ENCODE data around the gene MS4A7. TPM values are rescaled to one million over a fixed set of nuclear protein-coding genes. Genes with fewer than 3 reads are reported as not detected.

Gene MS4A7
- total RNA-seq, 2 donors from 2014 or later = 52.5 to 82.7 TPM

DNA sequence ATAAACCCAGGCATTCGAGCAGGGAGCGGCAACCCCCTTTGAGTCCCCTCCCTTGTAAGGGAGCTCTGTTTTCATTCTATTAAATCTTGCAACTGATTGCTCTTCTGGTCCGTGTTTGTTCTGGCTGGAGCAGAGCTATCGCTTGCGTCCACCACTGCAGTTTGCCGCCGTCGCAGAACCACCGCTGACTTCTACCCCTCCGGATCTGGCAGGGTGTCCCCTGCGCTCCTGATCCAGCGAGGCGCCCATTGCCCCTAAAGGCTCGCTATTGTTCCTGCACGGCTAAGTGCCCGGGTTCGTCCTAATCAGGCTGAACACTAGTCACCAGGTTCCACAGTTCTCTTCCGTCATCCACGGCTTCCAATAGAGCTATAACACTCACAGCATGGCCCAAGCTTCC lies 10.4 kb upstream of the MS4A7 start:
- no peak for DNase-seq (ENCODE audit: low spot score)
- intact Hi-C loops (cut with DNase I) = no loop called here

DNA sequence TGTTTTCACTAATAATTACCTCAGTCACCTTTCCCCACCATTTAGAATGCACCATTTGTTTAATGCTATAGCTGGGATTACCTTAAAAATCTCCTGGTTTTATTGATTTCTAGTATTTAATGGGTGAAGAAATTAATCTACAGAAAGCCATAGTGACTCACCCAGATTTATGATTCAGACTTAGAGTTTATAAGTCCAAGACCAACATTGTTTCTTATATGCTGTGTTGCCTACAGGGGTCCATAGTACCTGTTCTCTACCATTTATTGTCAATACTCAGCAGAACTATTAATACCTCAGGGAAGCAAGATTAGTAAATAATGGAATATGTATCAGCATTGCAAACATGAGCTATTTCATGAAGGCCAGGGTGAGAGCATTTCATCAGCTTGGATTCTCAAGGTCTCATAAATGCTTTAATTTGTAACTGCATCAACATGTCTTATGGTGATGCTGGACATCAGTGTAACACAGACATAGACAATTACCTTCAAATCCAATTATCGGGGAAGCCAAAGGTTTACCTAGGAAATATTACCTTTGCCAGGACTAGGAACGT lies 8.0 kb upstream of the MS4A7 start:
- no peak for DNase-seq (ENCODE audit: low spot score)
- intact Hi-C loops (cut with DNase I) = no loop called here

DNA sequence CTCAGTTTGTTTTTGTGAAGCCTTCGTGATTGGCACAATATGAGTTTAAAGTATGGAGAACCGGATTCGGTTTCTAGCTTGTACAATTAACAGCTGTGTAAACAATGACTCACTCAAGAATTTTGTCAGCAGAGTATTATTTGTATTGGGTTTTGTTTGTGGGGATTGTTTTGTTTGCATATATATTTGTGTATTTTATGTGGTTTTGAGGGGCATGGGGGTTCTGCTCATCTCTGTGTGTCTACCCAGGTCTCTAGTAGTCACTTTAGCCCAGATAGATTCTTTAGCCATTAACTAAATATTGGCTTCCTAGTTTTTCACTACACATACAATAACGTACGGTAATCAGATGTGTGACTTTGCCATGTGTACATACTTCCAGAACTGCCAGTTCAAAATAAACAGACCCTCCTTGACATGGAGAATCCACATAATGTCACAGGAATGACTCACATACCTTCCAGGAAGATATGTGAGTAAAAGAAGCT lies 7.5 kb upstream of the MS4A7 start:
- no peak for DNase-seq (ENCODE audit: low spot score)
- intact Hi-C loops (cut with DNase I) = no loop called here

DNA sequence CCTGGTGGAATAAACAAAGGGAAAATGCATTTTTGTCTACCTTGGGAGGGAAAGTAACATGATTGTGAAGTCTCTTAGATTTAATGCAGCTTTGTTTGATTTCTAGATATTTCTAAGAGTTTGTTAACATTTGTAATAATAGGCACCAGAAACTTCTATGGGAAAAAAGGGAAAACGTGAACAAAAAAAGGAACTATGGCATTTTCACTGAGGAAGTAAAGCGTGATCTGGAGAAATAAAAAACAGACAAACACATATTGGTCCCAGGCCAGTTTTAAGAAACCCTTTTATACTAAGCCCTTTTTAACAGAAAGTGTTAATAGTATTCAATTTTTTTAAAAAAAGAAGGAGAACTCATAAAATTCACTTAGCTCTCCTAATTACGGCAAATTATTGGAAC lies 6.9 kb upstream of the MS4A7 start:
- no peak for DNase-seq (ENCODE audit: low spot score)
- intact Hi-C loops (cut with DNase I) = no loop called here

DNA sequence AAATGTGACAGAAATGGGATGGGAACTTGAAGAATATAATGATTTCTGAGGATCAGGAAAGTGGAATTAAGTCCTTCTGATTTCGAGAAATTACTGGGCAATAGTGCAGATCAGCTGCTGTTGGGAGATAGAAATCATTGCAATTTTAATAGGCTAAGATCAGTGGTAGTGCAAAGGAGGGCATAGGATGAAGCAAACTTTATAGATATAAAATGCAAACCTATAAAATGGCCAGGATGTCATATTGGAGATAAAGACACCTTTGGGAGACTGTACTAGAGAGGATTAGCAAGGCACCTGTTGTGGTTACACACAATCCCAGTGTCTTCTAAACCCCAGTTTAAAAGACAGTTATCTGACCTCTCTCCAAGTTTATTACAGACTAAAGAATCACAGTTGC lies 6.5 kb upstream of the MS4A7 start:
- no peak for DNase-seq (ENCODE audit: low spot score)
- intact Hi-C loops (cut with DNase I) = no loop called here

DNA sequence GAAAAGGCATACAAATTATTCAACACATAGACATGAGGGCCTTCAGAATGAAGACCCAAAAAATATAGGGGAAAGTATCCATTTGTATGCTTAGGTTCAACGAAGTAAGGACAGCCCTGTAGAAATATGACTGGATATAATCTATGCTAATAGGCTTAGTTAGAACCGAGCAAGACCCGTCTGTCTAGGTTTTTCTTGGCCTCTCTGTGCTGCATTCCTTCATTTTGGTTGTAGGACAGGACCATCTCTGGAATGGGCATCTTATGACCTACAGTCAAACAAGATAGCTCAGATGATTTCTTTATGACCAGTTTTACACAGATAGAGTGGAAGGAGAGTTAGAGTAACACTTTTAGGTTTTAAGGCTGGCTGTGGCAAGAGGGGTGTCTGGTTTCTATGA lies 5.6 kb upstream of the MS4A7 start:
- no peak for DNase-seq (ENCODE audit: low spot score)
- intact Hi-C loops (cut with DNase I) = no loop called here

DNA sequence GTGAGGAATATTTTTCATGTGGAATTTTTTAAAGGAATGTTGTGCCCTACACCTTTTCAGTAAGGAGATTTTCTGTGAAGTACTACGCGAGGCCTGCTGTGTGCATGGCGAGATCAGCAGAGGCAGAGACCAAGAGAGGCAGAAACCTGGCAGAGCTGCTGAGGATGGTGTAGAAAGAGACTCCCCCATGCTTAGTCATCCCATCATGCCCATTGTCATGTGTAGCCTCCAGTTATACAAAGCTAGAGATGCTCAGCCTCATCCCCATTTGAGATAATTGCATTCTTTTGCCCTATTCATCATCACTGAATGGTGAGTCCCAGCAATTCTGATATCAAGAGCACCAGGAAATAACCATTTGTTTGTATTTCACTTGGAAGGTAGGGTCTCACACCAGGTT lies 3.0 kb upstream of the MS4A7 start:
- intact Hi-C loops (cut with DNase I) = no loop called here
- no peak for DNase-seq (ENCODE audit: low spot score)

DNA sequence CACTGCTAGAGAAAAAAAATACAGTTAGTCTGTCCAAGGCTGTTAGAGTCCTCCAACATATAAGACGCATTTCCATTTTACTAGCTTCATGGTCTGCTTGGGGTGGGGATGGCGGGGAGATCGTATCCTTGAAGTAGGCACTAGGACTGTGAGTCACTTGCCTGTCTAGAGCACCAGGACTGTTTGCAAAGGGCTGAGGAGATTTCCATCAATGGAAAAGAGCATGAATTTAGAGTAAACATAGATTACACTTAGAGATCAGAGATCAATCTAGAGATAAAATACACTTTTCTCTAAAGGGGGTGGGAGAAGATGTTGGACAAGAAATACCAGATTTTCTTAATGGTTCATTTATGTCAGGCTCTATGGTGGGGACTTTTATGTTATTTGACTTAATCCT lies 1.7 kb upstream of the MS4A7 start:
- intact Hi-C loops (cut with DNase I) = no loop called here
- no peak for DNase-seq (ENCODE audit: low spot score)

DNA sequence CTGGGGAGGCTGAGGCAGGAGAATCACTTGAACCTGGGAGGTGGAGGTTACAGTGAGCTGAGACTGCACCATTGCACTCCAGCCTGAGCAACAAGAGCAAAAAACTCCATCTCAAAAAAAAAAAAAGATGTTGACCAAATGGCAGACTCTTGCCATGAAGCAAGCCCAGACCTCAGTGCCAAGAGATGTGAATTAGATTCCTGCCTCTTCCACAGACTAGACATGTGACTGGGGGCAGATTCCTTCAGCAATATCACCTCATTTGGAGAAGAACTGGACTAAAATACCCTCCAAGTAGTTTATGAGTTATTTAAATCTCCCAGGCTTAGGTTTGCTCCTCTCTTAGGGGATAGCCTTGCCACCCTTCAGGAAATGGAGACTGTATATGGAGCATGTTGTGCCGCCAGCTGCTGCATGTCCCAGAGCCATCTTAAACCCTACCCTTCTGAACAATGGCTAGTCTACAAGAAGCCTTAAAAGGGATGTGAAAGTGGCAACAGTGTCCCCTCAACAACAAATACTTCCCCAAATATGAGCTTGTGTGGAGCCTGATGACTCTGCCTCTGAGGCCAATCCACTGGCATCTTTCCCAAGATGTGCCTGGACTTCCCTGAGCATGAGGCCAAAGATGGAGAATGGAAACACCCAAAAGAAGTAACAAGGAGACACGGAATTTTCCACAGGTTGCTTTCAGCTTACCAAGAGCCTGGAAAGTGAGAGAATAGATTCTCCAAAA lies 763 bp upstream of the MS4A7 start:
- DNase-seq (ENCODE audit: low spot score) = peak; percentile 82
- intact Hi-C loops (cut with DNase I) = no loop called here

DNA sequence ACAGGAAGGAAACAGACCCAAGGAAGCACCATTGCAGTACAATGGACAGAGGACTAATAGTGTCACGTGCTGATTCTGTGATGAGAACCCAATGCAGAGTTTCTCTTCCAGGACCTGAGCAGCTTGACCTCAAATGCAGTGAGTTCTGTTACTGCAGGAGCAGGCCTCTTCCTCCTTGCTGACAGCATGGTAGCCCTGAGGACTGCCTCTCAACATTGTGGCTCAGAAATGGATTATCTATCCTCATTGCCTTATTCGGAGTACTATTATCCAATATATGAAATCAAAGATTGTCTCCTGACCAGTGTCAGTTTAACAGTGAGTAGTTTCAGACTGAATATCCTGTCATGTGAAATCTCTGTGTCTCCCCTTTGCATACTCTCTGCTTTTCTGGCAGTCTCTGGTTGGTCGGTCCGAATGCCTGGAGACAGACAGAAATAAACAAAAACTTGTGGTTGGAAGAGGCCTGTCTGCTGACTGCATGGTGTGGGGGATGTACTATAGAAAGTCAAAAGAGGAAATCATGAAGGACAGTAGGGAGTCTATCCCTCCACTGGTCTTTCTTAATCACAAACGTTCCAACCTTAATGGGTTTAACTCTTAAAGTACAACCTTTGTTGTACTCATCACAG lies 11.1 kb downstream of the MS4A7 start:
- DNase-seq (ENCODE audit: low spot score) = no peak
- intact Hi-C loops (cut with DNase I) = no loop called here

DNA sequence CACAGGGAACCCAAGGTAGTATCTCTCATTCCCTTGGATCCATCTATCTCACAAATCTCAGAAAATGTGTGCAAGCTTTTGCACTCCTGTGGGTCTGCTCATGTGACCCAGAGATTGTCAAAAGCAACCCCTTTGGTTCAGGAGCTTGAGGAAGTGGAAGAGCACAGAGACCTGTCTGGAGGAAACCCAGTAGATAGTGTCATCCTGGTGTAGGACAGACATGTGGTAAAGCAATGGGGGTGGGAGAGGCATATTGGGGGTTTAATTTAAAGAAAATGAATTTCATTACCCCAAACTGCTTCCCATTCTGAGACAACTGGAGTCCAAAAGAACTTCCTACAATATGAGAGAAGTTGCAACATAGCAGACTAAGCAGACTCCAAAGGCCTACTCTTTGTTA lies 12.1 kb downstream of the MS4A7 start:
- DNase-seq (ENCODE audit: low spot score) = no peak
- intact Hi-C loops (cut with DNase I) = no loop called here

DNA sequence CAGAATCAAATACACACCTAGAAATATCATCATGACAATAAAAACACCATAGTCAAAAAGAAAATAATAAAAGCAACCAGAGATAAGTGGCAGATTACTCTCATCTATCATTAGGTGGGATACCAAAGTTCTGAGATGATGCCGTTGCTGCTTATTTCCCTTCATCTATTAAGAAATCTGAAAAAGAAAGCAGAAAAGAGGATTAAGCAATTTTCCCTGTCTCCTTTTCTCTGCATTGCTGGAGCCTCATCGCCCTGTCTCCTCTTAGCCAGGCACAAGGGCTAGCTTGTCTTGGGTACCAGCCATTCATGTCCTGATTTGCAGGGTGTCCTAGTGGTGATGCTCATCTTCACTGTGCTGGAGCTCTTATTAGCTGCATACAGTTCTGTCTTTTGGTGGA lies 14.0 kb downstream of the MS4A7 start:
- intact Hi-C loops (cut with DNase I) = no loop called here
- no peak for DNase-seq (ENCODE audit: low spot score)

DNA sequence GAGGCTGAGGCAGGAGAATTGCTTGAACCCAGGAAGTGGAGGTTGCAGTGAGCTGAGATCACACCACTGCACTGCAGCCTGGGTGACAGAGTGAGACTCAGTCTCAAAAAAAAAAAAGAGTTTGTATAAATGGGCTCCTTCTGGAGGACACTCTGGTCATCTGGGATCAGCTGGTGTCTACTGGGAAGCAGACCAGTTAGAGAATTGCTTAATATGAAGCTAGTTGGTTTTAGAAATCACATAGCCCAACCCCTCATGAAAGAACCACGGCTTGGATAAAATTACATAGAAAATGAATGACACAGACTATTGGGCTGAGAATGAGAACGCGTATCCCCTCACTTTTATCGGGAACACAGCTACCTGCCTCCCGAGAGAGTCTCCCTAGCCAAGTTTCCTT lies 14.7 kb downstream of the MS4A7 start:
- DNase-seq (ENCODE audit: low spot score) = no peak
- intact Hi-C loops (cut with DNase I) = no loop called here

DNA sequence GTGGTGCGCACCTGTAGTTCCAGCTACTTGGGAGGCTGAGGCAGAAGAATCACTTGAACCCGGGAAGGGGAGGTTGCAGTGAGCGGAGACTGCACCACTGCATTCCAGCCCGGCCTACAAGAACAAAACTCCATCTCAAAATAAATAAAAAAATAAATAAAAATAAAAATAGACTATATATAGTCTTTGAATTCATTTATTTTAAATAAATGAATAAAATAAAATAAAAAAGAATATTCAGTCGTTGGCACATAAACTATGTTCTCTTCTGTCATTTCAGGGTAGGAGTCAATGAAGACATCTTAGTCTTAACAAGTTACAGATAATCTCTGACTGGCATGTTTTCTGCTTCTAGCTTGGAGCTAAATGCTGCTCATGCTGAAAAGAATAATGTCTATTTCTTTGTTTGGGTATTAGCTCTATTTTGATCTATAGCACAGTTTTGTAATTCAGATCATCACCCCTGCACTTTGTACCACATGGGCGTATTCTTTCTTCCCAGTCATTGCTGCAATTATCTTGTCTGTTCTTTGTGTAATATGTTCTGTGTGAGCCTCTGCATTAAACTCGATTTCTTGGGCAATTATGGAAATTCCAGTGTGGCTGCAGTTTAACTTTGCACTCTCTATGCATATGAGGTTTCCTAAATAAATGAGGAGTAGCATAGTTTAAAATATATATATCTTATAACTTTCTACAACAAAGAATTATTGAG lies 16.5 kb downstream of the MS4A7 start:
- intact Hi-C loops (cut with DNase I) = no loop called here
- DNase-seq (ENCODE audit: low spot score) = no peak

DNA sequence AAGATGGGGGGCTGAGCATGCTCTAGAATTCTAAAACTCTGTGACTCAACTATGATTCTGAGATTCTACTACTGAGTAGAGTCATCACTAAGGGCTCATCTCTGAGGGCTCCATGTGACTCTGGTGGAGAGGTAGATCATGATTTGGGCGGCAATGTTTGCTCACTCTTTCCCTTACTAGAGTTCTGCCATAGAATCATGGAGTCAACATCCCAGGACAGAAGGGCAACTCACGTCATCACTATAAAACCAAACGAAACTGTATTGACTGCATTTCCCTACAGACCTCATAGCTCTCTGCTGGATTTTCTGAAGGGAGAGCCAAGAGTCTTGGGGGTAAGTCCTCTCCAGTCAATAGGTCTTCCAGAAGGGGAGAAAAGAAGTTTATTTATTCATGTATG lies 18.1 kb downstream of the MS4A7 start, which contains the start of gene MS4A14:
TSS of gene MS4A14 (plus strand) at position 78 of the 400 bp plus-strand sequence. CDS start at position 198, 120 bp downstream.
- intact Hi-C loops (cut with DNase I) = no loop called here
- no peak for DNase-seq (ENCODE audit: low spot score)

DNA sequence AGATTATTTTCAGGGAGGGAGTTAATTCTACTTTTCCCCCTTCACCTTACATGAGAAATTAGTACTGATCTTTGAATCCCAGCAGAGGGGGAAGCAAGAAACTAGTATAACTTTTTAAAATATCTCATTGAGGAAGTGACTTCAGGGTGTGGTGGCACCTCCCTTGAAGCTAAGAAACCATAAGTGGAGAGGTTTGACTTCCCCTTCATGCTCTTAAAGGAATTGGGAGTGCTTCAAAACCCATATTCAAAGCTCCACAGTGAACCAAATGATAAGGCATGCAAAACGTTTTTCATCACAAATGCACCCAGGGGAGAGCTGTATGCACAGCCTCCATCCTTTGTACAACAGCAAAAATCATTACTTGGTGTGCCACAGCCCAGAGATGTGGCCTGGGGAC lies 18.5 kb downstream of the MS4A7 start:
- DNase-seq (ENCODE audit: low spot score) = no peak
- intact Hi-C loops (cut with DNase I) = no loop called here

DNA sequence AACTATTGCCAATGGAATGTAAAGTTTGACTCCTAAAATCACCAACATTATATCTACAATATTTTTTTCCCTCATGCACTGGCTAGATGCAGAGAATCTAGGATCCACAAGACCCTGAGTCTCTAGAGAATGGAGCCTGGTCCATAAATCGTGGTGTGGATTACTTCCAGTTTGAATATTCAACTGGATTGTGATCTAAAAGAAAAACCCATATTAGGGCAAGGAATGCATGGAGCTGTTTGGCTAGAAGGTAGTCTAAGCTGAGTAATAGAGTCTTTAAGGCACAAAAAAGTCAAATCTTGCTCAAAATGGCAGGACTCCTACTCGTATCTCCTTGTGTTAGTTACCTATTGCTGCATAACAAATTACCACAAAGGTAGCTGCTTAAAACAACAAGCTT lies 41.7 kb downstream of the MS4A7 start:
- intact Hi-C loops (cut with DNase I) = no loop called here
- no peak for DNase-seq (ENCODE audit: low spot score)

DNA sequence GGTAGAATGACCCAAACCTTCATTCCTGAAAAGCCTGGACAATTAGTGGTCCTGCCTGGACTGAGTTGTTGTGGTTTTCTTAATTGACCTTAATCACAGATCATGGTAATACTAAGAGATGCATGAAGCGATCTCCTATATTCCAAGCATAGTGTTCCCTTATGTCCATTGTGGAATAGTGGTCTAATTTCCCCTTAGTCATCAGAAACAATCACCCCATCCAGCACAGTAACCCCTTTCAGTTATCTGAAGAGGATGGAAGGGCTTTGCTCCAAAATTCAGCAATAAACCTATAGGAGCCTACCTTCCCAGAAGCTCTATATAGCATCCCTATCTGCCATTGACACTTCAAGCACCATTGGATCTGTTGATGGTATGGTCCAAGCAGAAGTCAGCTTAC lies 44.3 kb downstream of the MS4A7 start:
- intact Hi-C loops (cut with DNase I) = no loop called here
- DNase-seq (ENCODE audit: low spot score) = no peak

DNA sequence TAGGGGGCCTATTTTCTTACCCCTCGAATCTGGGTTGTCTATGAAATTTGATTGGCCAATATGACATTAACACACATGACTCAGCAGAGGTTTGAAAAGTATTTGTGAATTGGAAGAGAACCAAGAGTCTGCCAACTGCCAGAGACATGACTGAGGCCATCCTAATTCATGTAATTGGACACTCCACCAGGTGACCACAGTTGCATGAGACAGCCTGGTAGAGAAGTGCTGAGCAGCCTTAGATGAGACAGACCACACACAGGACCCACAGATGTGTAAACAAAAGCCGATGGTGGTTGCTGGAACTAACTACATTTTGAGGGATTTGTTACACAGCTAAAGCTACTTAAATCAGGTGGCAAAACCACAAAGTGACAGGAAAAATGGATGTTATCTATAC lies 50.2 kb downstream of the MS4A7 start:
- DNase-seq (ENCODE audit: low spot score) = no peak
- intact Hi-C loops (cut with DNase I) = no loop called here

DNA sequence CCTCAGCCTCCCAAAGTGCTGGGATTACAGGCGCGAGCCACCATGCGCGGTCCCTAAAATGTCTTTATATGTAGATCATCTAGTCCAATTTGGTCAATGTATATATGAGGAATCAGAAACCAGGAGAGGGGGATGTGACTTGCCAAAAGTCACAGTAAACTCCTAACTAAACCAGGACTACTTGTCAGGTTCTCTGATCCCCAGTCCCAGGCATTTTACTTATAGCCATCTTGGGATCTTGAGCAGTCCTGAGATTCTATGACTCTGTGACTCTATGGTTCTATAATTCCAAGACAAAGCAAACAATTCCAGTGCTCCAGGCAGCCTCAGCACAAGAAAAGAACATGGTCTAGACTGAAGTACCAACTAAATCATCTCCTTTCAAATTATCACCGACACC lies 50.9 kb downstream of the MS4A7 start, which contains the start of gene MS4A5:
TSS of gene MS4A5 (plus strand) at position 301 of the 400 bp plus-strand sequence. CDS start 103 bp downstream, outside the sequence.
- intact Hi-C loops (cut with DNase I) = no loop called here
- no peak for DNase-seq (ENCODE audit: low spot score)
